ENCODE data around the gene UGT1A3. TPM values are rescaled to one million over a fixed set of nuclear protein-coding genes. Genes with fewer than 3 reads are reported as not detected.
"Not testable (repeated sequence)": the region's sequence is repeated elsewhere in the genome, so short reads cannot be mapped to it uniquely, and the experiment has no call there.

Gene UGT1A3
- total RNA-seq, 2 experiments from 2014 or later: not detected

DNA sequence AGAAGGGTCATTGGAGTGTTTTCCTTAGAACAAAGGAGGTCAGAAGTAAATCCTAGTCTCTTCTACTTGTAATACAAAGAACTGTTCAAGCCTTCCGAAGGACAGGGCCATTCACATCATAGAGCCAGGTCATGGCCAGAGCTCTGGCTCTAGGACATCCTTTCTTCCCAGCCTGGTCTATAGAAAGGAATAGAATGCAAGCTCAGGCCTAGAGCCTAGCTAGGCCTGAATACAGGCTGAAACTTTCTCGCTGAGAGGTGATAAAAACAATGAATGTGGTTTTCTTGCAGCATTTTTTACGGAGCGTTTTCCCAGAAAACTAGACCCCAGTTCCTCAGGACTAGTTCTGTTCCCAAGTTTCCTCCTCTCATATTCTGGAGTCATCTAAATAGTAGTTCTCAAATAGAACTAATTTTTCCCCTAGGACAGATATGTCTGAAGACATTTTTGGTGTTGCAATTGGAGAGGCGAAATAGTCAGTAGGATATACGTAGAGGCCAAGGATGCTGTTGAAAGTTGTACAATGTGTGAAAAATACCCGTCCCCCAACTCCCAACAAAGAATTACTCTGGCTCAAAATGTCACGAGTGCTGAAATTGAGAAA lies 29.3 kb upstream of the UGT1A3 start:
- peaks cover 2% of the 10 kb centered on the region for H3K36me3 Mint-ChIP-seq
- no peaks in the 10 kb centered on the region for H3K4me1 Mint-ChIP-seq
- H3K27me3 Mint-ChIP-seq: peaks cover 9% of the 10 kb centered on the region
- peaks cover 6% of the 10 kb centered on the region for H3K9me3 Mint-ChIP-seq
- no peak overlapping the region for H3K27ac Mint-ChIP-seq
- DNase-seq: no peak
- no peak overlapping the region for H3K4me3 Mint-ChIP-seq

GRCh38 chr2:233700028-233700635 lies 28.7 kb upstream of the UGT1A3 start:
- H3K4me3 Mint-ChIP-seq: no peak overlapping the region
- H3K9me3 Mint-ChIP-seq: peaks cover 6% of the 10 kb centered on the region
- no peak overlapping the region for H3K27ac Mint-ChIP-seq

DNA sequence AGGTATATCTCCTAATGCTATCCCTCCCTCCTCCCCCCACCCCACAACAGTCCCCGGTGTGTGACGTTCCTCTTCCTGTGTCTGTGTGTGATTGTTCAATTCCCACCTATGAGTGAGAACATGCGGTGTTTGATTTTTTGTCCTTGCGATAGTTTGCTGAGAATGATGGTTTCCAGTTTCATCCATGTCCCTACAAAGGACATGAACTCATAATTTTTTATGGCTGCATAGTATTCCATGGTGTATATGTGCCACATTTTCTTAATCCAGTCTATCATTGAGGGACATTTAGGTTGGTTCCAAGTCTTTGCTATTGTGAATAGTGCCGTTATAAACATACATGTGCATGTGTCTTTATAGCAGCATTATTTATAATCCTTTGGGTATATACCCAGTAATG lies 28.0 kb upstream of the UGT1A3 start:
- not testable (repeated sequence) for H3K9me3 Mint-ChIP-seq, H3K4me3 Mint-ChIP-seq, DNase-seq, H3K27me3 Mint-ChIP-seq, H3K27ac Mint-ChIP-seq, H3K36me3 Mint-ChIP-seq, H3K4me1 Mint-ChIP-seq

More at GRCh38 chr2:233700028-233700635, 28.7 kb upstream of the UGT1A3 start:
- no peak for DNase-seq
- H3K27me3 Mint-ChIP-seq: peaks cover 9% of the 10 kb centered on the region
- no peaks in the 10 kb centered on the region for H3K4me1 Mint-ChIP-seq
- H3K36me3 Mint-ChIP-seq: peaks cover 2% of the 10 kb centered on the region

DNA sequence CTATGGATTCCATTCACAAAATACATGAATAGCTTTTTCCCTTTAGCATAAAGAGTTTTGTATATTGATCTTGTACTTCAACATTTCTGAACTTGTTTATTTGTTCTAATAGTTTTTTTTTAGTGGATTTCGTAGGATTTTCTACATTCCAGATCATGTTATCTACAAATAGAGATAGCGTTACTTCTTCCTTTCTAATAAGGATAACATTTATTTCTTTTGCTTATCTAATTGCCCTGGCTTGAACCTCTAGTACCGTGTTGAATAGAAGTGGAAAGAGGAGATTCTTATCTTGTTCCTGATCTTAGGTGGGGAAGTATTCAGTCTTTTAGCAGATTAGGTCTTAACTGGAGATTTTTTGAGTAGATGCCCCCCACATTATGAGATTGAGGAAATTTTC lies 26.6 kb upstream of the UGT1A3 start:
- H3K27ac Mint-ChIP-seq: no peak overlapping the region
- H3K4me3 Mint-ChIP-seq: no peak overlapping the region
- peaks cover 2% of the 10 kb centered on the region for H3K36me3 Mint-ChIP-seq
- no peak for DNase-seq
- H3K4me1 Mint-ChIP-seq: no peaks in the 10 kb centered on the region
- H3K9me3 Mint-ChIP-seq: peaks cover 6% of the 10 kb centered on the region
- peaks cover 9% of the 10 kb centered on the region for H3K27me3 Mint-ChIP-seq

GRCh38 chr2:233705911-233706506 lies 22.8 kb upstream of the UGT1A3 start:
- peaks cover 6% of the 10 kb centered on the region for H3K9me3 Mint-ChIP-seq
- peaks cover 2% of the 10 kb centered on the region for H3K36me3 Mint-ChIP-seq
- no peak overlapping the region for H3K27ac Mint-ChIP-seq
- H3K4me3 Mint-ChIP-seq: no peak overlapping the region
- H3K27me3 Mint-ChIP-seq: peaks cover 13% of the 10 kb centered on the region
- no peaks in the 10 kb centered on the region for H3K4me1 Mint-ChIP-seq
- no peak for DNase-seq

- Mint-ChIP-seq H3K27me3 (peaks cover 16% of the 10 kb centered on the region), H3K27ac (no peak overlapping the region), H3K4me3 (no peak overlapping the region), H3K4me1 (no peaks in the 10 kb centered on the region), H3K36me3 (peaks cover 2% of the 10 kb centered on the region), H3K9me3 (peaks cover 6% of the 10 kb centered on the region)
- no peak for DNase-seq
Observed at GRCh38 chr2:233706720-233707119, 22.1 kb upstream of the UGT1A3 start.

- Mint-ChIP-seq H3K9me3 (peaks cover 6% of the 10 kb centered on the region), H3K27me3 (peaks cover 16% of the 10 kb centered on the region), H3K27ac (no peak overlapping the region), H3K4me3 (no peak overlapping the region), H3K36me3 (peaks cover 2% of the 10 kb centered on the region), H3K4me1 (no peaks in the 10 kb centered on the region)
- DNase-seq: no peak
Observed at GRCh38 chr2:233707940-233708644, 20.8 kb upstream of the UGT1A3 start.

GRCh38 chr2:233708942-233709341 lies 19.9 kb upstream of the UGT1A3 start:
- H3K27me3 Mint-ChIP-seq: peaks cover 16% of the 10 kb centered on the region

GRCh38 chr2:233711312-233712008 lies 17.4 kb upstream of the UGT1A3 start:
- Mint-ChIP-seq H3K36me3 (no peaks in the 10 kb centered on the region), H3K27me3 (peaks cover 22% of the 10 kb centered on the region), H3K4me1 (peaks cover 8% of the 10 kb centered on the region), H3K27ac (no peak overlapping the region), H3K4me3 (no peak overlapping the region), H3K9me3 (no peaks in the 10 kb centered on the region)
- peak; percentile 65 for DNase-seq

More at GRCh38 chr2:233708942-233709341, 19.9 kb upstream of the UGT1A3 start:
- DNase-seq: no peak
- Mint-ChIP-seq H3K4me3 (no peak overlapping the region), H3K4me1 (peaks cover 7% of the 10 kb centered on the region), H3K27ac (no peak overlapping the region), H3K36me3 (peaks cover 2% of the 10 kb centered on the region), H3K9me3 (peaks cover 4% of the 10 kb centered on the region)

GRCh38 chr2:233712611-233713261 lies 16.1 kb upstream of the UGT1A3 start, which contains the start of gene UGT1A5:
TSS of gene UGT1A5 (plus strand) at chr2:233712907. CDS start at chr2:233712992, 85 bp downstream.
- Mint-ChIP-seq H3K36me3 (no peaks in the 10 kb centered on the region), H3K27me3 (peaks cover 28% of the 10 kb centered on the region), H3K4me3 (no peak within 1 kb of the TSS), H3K4me1 (peaks cover 8% of the 10 kb centered on the region), H3K27ac (no peak within 1 kb of the TSS), H3K9me3 (no peaks in the 10 kb centered on the region)
- no peak for DNase-seq

- no peaks in the 10 kb centered on the region for H3K36me3 Mint-ChIP-seq
- peaks cover 30% of the 10 kb centered on the region for H3K27me3 Mint-ChIP-seq
- DNase-seq: no peak
- H3K9me3 Mint-ChIP-seq: no peaks in the 10 kb centered on the region
- H3K4me1 Mint-ChIP-seq: peaks cover 8% of the 10 kb centered on the region
- H3K4me3 Mint-ChIP-seq: no peak overlapping the region
- no peak overlapping the region for H3K27ac Mint-ChIP-seq
Observed at GRCh38 chr2:233713262-233713615, 15.6 kb upstream of the UGT1A3 start.

DNA sequence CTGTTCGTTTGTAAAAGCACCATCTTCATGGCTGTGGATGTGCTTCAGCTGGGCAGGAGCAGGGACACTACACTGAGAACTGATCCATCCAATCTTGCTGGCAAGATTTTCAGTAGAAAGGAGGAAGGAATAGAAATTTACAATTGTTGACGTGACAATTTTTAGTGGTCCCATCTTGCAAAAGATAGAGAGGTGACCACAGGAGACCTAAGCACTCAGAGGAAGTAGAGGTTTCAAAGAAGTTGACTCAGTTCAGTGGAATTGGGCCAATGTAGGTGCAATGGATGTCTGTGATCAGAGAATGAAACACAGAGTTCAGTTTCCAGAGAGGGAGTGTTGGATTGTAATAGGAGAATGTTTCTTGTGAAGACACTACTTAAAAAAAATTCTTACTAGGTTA lies 14.7 kb upstream of the UGT1A3 start:
- Mint-ChIP-seq H3K4me1 (peaks cover 8% of the 10 kb centered on the region), H3K9me3 (no peaks in the 10 kb centered on the region), H3K4me3 (no peak overlapping the region), H3K27me3 (peaks cover 34% of the 10 kb centered on the region), H3K36me3 (no peaks in the 10 kb centered on the region), H3K27ac (no peak overlapping the region)
- DNase-seq: no peak

- DNase-seq: no peak
- H3K27me3 Mint-ChIP-seq: peaks cover 33% of the 10 kb centered on the region
- H3K4me3 Mint-ChIP-seq: no peak within 1 kb of the TSS
- peaks cover 5% of the 10 kb centered on the region for H3K4me1 Mint-ChIP-seq
- no peaks in the 10 kb centered on the region for H3K9me3 Mint-ChIP-seq
- H3K27ac Mint-ChIP-seq: no peak within 1 kb of the TSS
- no peaks in the 10 kb centered on the region for H3K36me3 Mint-ChIP-seq
Observed at GRCh38 chr2:233718552-233718951, 10.3 kb upstream of the UGT1A3 start, which contains the start of gene UGT1A4. TSS of gene UGT1A4 (plus strand) at chr2:233718736. CDS start at chr2:233718821, 85 bp downstream.

DNA sequence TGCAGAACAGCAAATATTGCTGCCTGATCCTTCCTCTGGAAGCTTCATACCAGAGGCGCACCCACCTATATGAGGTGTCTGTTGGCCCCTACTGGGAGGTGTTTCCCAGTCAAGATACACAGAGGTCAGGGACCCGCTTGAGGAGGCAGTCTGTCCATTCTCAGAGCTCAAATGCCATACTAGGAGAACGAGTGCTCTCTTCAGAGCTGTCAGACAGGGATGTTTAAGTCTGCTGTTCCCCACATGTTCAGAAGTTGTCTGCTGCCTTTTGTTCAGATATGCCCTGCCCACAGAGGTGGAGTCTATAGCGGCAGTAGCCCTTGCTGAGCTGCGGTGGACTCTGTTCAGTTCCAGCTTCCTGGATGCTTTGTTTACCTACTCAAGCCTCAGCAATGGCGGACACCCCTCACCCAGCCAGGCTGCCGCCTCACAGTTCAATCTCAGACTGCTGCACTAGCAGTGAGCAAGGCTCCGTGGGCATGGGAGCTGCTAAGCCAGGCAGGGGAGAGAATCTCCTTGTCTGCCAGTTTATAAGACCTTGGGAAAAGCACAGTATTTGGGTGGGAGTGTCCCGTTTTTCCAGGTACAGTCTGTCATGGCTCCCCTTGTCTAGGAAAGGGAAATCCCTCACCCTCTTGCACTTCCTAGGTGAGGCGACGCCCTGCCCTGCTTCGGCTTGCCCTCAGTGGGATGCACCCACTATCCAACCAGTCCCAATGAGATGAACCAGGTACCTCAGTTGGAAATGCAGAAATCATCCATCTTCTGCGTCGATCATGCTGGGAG lies 8.2 kb downstream of the UGT1A3 start:
- peaks cover 16% of the 10 kb centered on the region for H3K27me3 Mint-ChIP-seq

More for the DNA sequence above, 8.2 kb downstream of the UGT1A3 start:
- not testable (repeated sequence) for H3K27ac Mint-ChIP-seq, H3K4me3 Mint-ChIP-seq, H3K36me3 Mint-ChIP-seq, H3K9me3 Mint-ChIP-seq, DNase-seq, H3K4me1 Mint-ChIP-seq
